B cell (primary cell): ENCODE data around the gene VTI1A.

ENCODE experiments used
- EZH2 ChIP-seq: IDR thresholded peaks from 2 replicates; pipeline ENCODE4 v1.6.1; 2012; ENCODE audit warnings: borderline replicate concordance, low read depth, mild to moderate bottlenecking, moderate library complexity, low read length; ENCODE audit not compliant: insufficient read depth, poor library complexity, severe bottlenecking
- TF ChIP-seq, protein P1 (sequence below): fragments of 200-600 bp; IDR thresholded peaks from one replicate; pipeline ENCODE4 v1.8.0; 2022; ENCODE audit warnings: antibody characterized with exemption, mild to moderate bottlenecking

DNA sequence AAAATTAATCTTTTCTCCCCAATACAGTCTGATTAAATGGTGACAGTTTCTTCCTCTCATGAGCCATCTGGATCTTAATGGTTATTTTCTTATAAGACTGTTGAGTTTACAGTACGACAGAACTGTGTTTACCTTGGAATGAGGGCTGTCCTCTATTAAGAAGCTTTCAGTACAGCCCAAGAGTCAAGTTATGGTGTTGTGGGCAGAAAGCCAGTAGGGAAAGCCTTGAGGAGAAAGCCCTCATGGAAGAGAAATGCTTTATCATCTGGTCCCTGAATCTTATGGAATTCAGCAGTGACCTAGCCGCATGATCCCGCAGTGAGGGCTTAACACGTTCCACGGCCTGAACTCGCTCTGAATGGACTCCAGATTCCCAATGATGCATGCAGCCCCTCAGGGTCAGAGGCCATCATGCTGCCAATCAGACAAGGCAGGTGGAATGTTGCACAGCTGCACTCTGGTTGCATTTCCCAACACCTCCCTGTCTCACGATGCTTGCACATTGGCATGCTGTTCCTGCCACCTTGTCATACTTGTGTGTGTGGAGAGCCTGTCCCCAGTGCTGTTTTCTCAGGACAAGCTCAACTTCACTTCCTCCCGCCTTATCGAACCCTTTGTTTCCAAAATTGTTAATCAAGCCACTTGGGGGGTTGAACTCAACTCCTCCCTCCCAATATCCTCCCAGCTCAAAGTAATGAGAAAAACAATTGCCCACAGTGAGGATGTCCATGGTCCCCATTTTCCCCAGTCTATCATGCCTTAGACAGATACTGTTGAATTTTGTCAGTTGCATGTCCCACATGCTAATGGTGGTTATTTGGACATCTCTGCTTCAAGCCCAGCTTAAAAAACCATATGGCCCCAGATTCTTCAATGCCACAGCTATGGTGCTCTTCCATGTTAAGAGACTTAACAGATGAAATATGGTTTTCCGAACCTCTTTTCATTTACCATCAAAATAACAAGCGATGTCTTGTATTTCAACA lies 291.9 kb downstream of the VTI1A start:
- TF ChIP-seq, protein P1, sequence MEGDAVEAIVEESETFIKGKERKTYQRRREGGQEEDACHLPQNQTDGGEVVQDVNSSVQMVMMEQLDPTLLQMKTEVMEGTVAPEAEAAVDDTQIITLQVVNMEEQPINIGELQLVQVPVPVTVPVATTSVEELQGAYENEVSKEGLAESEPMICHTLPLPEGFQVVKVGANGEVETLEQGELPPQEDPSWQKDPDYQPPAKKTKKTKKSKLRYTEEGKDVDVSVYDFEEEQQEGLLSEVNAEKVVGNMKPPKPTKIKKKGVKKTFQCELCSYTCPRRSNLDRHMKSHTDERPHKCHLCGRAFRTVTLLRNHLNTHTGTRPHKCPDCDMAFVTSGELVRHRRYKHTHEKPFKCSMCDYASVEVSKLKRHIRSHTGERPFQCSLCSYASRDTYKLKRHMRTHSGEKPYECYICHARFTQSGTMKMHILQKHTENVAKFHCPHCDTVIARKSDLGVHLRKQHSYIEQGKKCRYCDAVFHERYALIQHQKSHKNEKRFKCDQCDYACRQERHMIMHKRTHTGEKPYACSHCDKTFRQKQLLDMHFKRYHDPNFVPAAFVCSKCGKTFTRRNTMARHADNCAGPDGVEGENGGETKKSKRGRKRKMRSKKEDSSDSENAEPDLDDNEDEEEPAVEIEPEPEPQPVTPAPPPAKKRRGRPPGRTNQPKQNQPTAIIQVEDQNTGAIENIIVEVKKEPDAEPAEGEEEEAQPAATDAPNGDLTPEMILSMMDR = no peak
- TF ChIP-seq EZH2 = no peak
